ENCODE measurements around the gene ASB2. TPM values are rescaled to one million over a fixed set of nuclear protein-coding genes. Genes with fewer than 3 reads are reported as not detected.

The ASB2 gene
- total and polyA plus RNA-seq, 2 of the 8 experiments (the other 6 are each of a cell fraction or from before 2014, with no cell fraction given), result 1.0 to 2.1 TPM

GRCh38 chr14:94020267-94020666 lies 43.9 kb upstream of the ASB2 start (continued):
- TF ChIP-seq, protein P1, sequence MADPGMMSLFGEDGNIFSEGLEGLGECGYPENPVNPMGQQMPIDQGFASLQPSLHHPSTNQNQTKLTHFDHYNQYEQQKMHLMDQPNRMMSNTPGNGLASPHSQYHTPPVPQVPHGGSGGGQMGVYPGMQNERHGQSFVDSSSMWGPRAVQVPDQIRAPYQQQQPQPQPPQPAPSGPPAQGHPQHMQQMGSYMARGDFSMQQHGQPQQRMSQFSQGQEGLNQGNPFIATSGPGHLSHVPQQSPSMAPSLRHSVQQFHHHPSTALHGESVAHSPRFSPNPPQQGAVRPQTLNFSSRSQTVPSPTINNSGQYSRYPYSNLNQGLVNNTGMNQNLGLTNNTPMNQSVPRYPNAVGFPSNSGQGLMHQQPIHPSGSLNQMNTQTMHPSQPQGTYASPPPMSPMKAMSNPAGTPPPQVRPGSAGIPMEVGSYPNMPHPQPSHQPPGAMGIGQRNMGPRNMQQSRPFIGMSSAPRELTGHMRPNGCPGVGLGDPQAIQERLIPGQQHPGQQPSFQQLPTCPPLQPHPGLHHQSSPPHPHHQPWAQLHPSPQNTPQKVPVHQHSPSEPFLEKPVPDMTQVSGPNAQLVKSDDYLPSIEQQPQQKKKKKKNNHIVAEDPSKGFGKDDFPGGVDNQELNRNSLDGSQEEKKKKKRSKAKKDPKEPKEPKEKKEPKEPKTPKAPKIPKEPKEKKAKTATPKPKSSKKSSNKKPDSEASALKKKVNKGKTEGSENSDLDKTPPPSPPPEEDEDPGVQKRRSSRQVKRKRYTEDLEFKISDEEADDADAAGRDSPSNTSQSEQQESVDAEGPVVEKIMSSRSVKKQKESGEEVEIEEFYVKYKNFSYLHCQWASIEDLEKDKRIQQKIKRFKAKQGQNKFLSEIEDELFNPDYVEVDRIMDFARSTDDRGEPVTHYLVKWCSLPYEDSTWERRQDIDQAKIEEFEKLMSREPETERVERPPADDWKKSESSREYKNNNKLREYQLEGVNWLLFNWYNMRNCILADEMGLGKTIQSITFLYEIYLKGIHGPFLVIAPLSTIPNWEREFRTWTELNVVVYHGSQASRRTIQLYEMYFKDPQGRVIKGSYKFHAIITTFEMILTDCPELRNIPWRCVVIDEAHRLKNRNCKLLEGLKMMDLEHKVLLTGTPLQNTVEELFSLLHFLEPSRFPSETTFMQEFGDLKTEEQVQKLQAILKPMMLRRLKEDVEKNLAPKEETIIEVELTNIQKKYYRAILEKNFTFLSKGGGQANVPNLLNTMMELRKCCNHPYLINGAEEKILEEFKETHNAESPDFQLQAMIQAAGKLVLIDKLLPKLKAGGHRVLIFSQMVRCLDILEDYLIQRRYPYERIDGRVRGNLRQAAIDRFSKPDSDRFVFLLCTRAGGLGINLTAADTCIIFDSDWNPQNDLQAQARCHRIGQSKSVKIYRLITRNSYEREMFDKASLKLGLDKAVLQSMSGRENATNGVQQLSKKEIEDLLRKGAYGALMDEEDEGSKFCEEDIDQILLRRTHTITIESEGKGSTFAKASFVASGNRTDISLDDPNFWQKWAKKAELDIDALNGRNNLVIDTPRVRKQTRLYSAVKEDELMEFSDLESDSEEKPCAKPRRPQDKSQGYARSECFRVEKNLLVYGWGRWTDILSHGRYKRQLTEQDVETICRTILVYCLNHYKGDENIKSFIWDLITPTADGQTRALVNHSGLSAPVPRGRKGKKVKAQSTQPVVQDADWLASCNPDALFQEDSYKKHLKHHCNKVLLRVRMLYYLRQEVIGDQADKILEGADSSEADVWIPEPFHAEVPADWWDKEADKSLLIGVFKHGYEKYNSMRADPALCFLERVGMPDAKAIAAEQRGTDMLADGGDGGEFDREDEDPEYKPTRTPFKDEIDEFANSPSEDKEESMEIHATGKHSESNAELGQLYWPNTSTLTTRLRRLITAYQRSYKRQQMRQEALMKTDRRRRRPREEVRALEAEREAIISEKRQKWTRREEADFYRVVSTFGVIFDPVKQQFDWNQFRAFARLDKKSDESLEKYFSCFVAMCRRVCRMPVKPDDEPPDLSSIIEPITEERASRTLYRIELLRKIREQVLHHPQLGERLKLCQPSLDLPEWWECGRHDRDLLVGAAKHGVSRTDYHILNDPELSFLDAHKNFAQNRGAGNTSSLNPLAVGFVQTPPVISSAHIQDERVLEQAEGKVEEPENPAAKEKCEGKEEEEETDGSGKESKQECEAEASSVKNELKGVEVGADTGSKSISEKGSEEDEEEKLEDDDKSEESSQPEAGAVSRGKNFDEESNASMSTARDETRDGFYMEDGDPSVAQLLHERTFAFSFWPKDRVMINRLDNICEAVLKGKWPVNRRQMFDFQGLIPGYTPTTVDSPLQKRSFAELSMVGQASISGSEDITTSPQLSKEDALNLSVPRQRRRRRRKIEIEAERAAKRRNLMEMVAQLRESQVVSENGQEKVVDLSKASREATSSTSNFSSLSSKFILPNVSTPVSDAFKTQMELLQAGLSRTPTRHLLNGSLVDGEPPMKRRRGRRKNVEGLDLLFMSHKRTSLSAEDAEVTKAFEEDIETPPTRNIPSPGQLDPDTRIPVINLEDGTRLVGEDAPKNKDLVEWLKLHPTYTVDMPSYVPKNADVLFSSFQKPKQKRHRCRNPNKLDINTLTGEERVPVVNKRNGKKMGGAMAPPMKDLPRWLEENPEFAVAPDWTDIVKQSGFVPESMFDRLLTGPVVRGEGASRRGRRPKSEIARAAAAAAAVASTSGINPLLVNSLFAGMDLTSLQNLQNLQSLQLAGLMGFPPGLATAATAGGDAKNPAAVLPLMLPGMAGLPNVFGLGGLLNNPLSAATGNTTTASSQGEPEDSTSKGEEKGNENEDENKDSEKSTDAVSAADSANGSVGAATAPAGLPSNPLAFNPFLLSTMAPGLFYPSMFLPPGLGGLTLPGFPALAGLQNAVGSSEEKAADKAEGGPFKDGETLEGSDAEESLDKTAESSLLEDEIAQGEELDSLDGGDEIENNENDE (IDR thresholded peaks at IDR 0.05; ENCODE audit: insufficient replicate concordance, low read length), result no peak
- no peak for TF ChIP-seq JUN (IDR thresholded peaks at IDR 0.05; ENCODE audit: low read depth, low read length)
- no peak for TF ChIP-seq SIX5 (IDR thresholded peaks at IDR 0.05; ENCODE audit: low read depth, low read length)
- TF ChIP-seq KDM1A (IDR thresholded peaks at IDR 0.05; ENCODE audit: borderline replicate concordance, low read length), result peak; percentile 92; the same call in 1 of the 2 replicates
- TF ChIP-seq SAP30 (IDR thresholded peaks at IDR 0.05; ENCODE audit: insufficient read depth, insufficient replicate concordance, low read length), result no peak
- TF ChIP-seq EP300 (IDR thresholded peaks at IDR 0.05; ENCODE audit: borderline replicate concordance in 1 of 2, low read depth in 2 of 2, low read length in 2 of 2), result no peak
- TF ChIP-seq HDAC2 (IDR thresholded peaks at IDR 0.05; ENCODE audit: borderline replicate concordance in 1 of 2, low read depth in 2 of 2, low read length in 2 of 2), result peak in 1 of 2 experiments; percentile 48; a peak in 1 of 4 replicates
- TF ChIP-seq NANOG (IDR thresholded peaks at IDR 0.05; ENCODE audit: insufficient read depth, low read depth, low read length, poor library complexity, severe bottlenecking), result no peak
